Astrocyte (in vitro differentiated cells and primary cell): ENCODE data around the gene CFAP52. TPM values are rescaled to one million over a fixed set of nuclear protein-coding genes. Genes with fewer than 3 reads are reported as not detected.

Experiments used
- DNase-seq: peaks from one replicate; pipeline ENCODE4 v3.0.0-alpha.2; 2010; ENCODE audit warnings: low read depth
- FAIRE-seq: peaks from 2 replicates; lab custom pipeline; 2011; peaks lifted over from hg19 to GRCh38; lab: Jason Lieb, UNC
- H2AFZ ChIP-seq: 2 replicates; pipeline ENCODE4 v1.6.0; 2012; ENCODE audit warnings: low read depth, low read length, inconsistent platforms
- H3K27ac ChIP-seq: 2 replicates; pipeline ENCODE4 v1.5.1; 2011; ENCODE audit warnings: low read depth, low read length, inconsistent platforms
- H3K27me3 ChIP-seq: 2 replicates; pipeline ENCODE4 v1.6.0; 2011; ENCODE audit warnings: low read length, inconsistent platforms; ENCODE audit not compliant: insufficient read depth
- H3K36me3 ChIP-seq: 2 replicates; pipeline ENCODE4 v1.5.1; 2011; ENCODE audit warnings: low read length, inconsistent platforms; ENCODE audit not compliant: insufficient read depth
- H3K4me1 ChIP-seq: 2 replicates; pipeline ENCODE4 v1.5.1; 2011; ENCODE audit warnings: low read length, inconsistent platforms; ENCODE audit not compliant: insufficient read depth
- H3K4me2 ChIP-seq: 2 replicates; pipeline ENCODE4 v1.6.0; 2012; ENCODE audit warnings: low read length, inconsistent platforms
- H3K4me3 ChIP-seq: 2 replicates; pipeline ENCODE4 v1.5.1; 2011; ENCODE audit warnings: low read depth, mild to moderate bottlenecking, low read length, inconsistent platforms; ENCODE audit not compliant: insufficient read depth
- H3K79me2 ChIP-seq: 2 replicates; pipeline ENCODE4 v1.6.0; 2012; ENCODE audit warnings: mild to moderate bottlenecking, low read length, inconsistent platforms; ENCODE audit not compliant: insufficient read depth
- H3K9ac ChIP-seq: 2 replicates; pipeline ENCODE4 v1.6.0; 2012; ENCODE audit warnings: mild to moderate bottlenecking, low read length, inconsistent platforms
- H3K9me3 ChIP-seq: 2 replicates; pipeline ENCODE4 v1.5.1; 2012; ENCODE audit warnings: low read depth, mild to moderate bottlenecking, low read length, inconsistent platforms; ENCODE audit not compliant: insufficient read depth
- H4K20me1 ChIP-seq: 2 replicates; pipeline ENCODE4 v1.6.0; 2012; ENCODE audit warnings: low read length, inconsistent platforms; ENCODE audit not compliant: insufficient read depth
- H3K27ac Mint-ChIP-seq: one replicate; pipeline ENCODE4 v1.8.0; 2021; ENCODE audit warnings: mild to moderate bottlenecking, mixed read lengths; ENCODE audit not compliant: unreplicated experiment
- H3K27me3 Mint-ChIP-seq: one replicate; pipeline ENCODE4 v1.8.0; 2021; ENCODE audit warnings: low read depth, mixed read lengths; ENCODE audit not compliant: unreplicated experiment
- H3K36me3 Mint-ChIP-seq: one replicate; pipeline ENCODE4 v1.8.0; 2021; ENCODE audit warnings: low read depth, mixed read lengths; ENCODE audit not compliant: unreplicated experiment
- H3K4me1 Mint-ChIP-seq: one replicate; pipeline ENCODE4 v1.8.0; 2021; ENCODE audit warnings: low read depth, mixed read lengths; ENCODE audit not compliant: unreplicated experiment
- H3K4me3 Mint-ChIP-seq: one replicate; pipeline ENCODE4 v1.8.0; 2021; ENCODE audit warnings: mild to moderate bottlenecking, moderate library complexity, mixed read lengths; ENCODE audit not compliant: unreplicated experiment
- H3K9me3 Mint-ChIP-seq: one replicate; pipeline ENCODE4 v1.8.0; 2021; ENCODE audit warnings: mild to moderate bottlenecking, mixed read lengths; ENCODE audit not compliant: unreplicated experiment
- EZH2 ChIP-seq: IDR thresholded peaks from 2 replicates; pipeline ENCODE4 v1.6.1; 2012; ENCODE audit warnings: mild to moderate bottlenecking, low read length, inconsistent platforms; ENCODE audit not compliant: insufficient read depth
- total RNA-seq: library from RNA; stranded (reverse); gene quantifications from 2 replicates; pipeline ENCODE4 v1.2.1, GENCODE V29; 2021
- TF ChIP-seq, protein P1 (sequence below): IDR thresholded peaks from 2 replicates; pipeline ENCODE4 v1.5.1; 2011; ENCODE audit warnings: low read depth, mild to moderate bottlenecking, inconsistent platforms, low read length, moderate library complexity; ENCODE audit not compliant: insufficient read depth

CFAP52 gene
- total RNA-seq, 1 donor from 2014 or later, result not detected

DNA sequence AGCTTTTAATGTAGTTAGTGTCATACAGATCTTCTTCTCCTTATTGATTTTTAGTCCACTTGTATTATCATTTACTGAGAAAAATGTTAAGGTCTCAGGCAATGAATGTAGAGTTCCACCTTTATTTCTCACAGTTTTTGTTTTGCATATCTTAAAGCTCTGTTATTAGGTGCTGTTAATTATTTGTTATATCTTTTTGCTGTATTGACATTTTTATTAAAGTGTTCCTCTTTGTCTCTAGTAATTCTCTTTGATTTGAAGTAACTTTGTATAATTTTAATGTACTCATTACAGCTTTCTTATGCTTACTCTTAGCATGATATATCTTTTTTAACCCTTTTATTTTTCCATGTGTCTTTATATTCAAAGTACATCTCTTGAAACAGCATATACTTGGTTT lies 46.5 kb downstream of the CFAP52 start:
- Histone ChIP-seq H3K36me3 (no peaks in the 10 kb centered on the region), H3K9ac (no peak overlapping the region), H3K79me2 (no peaks in the 10 kb centered on the region), H3K9me3 (no peaks in the 10 kb centered on the region), H3K27me3 (no peaks in the 10 kb centered on the region), H3K27ac (no peak overlapping the region), H3K4me1 (no peaks in the 10 kb centered on the region), H4K20me1 (no peaks in the 10 kb centered on the region), H3K4me3 (no peak overlapping the region), H3K4me2 (no peak overlapping the region), H2AFZ (no peak overlapping the region)
- DNase-seq (no peak), FAIRE-seq (no peak)
- Mint-ChIP-seq H3K36me3 (no peaks in the 10 kb centered on the region), H3K27ac (no peak overlapping the region), H3K27me3 (no peaks in the 10 kb centered on the region), H3K4me3 (no peak overlapping the region), H3K9me3 (peaks cover 6% of the 10 kb centered on the region), H3K4me1 (no peaks in the 10 kb centered on the region)
- TF ChIP-seq, protein P1, sequence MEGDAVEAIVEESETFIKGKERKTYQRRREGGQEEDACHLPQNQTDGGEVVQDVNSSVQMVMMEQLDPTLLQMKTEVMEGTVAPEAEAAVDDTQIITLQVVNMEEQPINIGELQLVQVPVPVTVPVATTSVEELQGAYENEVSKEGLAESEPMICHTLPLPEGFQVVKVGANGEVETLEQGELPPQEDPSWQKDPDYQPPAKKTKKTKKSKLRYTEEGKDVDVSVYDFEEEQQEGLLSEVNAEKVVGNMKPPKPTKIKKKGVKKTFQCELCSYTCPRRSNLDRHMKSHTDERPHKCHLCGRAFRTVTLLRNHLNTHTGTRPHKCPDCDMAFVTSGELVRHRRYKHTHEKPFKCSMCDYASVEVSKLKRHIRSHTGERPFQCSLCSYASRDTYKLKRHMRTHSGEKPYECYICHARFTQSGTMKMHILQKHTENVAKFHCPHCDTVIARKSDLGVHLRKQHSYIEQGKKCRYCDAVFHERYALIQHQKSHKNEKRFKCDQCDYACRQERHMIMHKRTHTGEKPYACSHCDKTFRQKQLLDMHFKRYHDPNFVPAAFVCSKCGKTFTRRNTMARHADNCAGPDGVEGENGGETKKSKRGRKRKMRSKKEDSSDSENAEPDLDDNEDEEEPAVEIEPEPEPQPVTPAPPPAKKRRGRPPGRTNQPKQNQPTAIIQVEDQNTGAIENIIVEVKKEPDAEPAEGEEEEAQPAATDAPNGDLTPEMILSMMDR, result no peak
- no peak for TF ChIP-seq EZH2

GRCh38 chr17:9628509-9628908 lies 52.1 kb downstream of the CFAP52 start:
- H3K27me3 ChIP-seq, result no peaks in the 10 kb centered on the region
- no peak overlapping the region for H3K4me3 ChIP-seq
- Mint-ChIP-seq H3K27me3 (peaks cover 12% of the 10 kb centered on the region), H3K36me3 (no peaks in the 10 kb centered on the region), H3K4me3 (no peak overlapping the region), H3K27ac (no peak overlapping the region), H3K4me1 (no peaks in the 10 kb centered on the region), H3K9me3 (peaks cover 2% of the 10 kb centered on the region)
- FAIRE-seq (no peak), DNase-seq (no peak)
- no peak for TF ChIP-seq EZH2
- TF ChIP-seq, protein P1, result no peak
- no peaks in the 10 kb centered on the region for H3K9me3 ChIP-seq
- no peak overlapping the region for H3K9ac ChIP-seq
- H3K36me3 ChIP-seq, result no peaks in the 10 kb centered on the region
- H3K79me2 ChIP-seq, result no peaks in the 10 kb centered on the region
- H3K4me2 ChIP-seq, result no peak overlapping the region
- no peaks in the 10 kb centered on the region for H4K20me1 ChIP-seq
- no peak overlapping the region for H2AFZ ChIP-seq
- no peaks in the 10 kb centered on the region for H3K4me1 ChIP-seq
- no peak overlapping the region for H3K27ac ChIP-seq

DNA sequence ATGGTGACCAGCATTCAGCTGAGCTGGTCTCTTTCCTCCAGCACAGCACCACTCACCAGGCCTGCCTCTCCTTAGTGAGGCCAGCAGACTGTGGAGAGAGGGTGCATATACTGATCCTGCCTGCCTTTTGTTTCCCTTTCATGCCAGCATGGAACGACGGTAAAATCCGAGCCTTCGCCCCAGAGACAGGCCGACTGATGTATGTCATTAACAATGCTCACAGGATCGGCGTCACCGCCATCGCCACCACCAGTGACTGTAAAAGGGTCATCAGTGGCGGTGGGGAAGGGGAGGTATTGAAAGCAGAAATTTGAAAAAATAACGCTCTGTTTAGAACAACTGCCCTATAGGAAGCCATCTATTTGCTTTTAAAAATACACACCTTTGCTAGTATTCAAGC lies 56.3 kb downstream of the CFAP52 start:
- Histone ChIP-seq H3K36me3 (no peaks in the 10 kb centered on the region), H2AFZ (no peak overlapping the region), H3K4me1 (no peaks in the 10 kb centered on the region), H3K4me2 (no peak overlapping the region), H3K9me3 (no peaks in the 10 kb centered on the region), H4K20me1 (no peaks in the 10 kb centered on the region), H3K4me3 (no peak overlapping the region), H3K27me3 (no peaks in the 10 kb centered on the region), H3K27ac (no peak overlapping the region), H3K9ac (no peak overlapping the region), H3K79me2 (no peaks in the 10 kb centered on the region)
- Mint-ChIP-seq H3K4me1 (no peaks in the 10 kb centered on the region), H3K27me3 (peaks cover 12% of the 10 kb centered on the region), H3K9me3 (no peaks in the 10 kb centered on the region), H3K4me3 (no peak overlapping the region), H3K27ac (no peak overlapping the region), H3K36me3 (no peaks in the 10 kb centered on the region)
- TF ChIP-seq EZH2, result no peak
- TF ChIP-seq, protein P1, result no peak
- DNase-seq, result no peak
- FAIRE-seq, result no peak
